Measurements from ENCODE around the gene CCR3.

CCR3 gene

DNA sequence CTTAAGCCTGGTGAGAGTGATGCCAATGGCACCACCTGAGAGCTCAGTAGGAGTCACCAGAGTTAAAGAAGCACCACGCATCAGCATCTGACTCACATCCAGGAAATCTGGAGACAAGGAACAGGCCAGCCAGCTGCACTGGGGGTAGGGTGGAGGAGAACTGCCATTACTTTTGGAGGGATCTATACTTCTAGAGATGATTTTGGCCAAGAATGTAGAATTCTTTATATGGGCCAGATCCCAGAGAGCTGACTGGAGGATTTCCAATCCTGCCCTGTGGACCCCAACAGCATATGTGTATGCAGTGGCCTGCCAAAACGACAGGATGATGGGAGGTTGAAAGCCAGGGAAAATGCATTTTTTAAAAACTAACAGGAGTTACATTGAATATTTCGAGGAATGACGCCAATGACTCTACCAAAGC, 29.8 kb downstream of the CCR3 start:
- DNase-seq (ENCODE audit: low spot score), result no peak

DNA sequence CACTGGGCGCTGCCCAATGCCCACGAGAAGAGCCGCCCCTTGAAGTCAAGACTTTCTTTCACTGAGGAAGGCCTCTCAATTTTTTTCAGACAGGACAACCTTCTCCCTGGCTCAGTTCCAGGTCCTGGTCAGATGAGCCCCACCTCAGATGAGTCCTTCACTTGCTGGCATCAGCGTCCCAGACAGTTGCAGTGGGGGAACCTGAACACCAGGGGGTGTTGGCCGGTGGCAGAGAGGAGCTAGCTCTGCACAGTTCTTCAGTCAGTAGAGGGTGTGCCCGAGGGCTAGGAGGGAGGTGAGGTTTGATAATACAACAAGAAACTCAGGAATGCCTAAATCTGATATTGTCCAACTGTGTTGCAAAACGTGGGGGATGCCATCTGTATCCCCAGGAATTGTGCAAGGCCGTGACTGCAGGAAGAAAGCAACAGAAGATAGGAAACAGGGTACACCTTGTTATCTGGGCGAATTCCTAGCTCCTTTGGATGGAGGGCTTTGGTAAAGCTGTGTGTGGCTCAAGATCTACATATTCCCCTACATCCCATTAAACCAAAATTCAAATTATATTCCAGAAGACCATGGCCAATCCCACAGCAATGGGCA, 34.3 kb downstream of the CCR3 start:
- DNase-seq (ENCODE audit: low spot score), result no peak

DNA sequence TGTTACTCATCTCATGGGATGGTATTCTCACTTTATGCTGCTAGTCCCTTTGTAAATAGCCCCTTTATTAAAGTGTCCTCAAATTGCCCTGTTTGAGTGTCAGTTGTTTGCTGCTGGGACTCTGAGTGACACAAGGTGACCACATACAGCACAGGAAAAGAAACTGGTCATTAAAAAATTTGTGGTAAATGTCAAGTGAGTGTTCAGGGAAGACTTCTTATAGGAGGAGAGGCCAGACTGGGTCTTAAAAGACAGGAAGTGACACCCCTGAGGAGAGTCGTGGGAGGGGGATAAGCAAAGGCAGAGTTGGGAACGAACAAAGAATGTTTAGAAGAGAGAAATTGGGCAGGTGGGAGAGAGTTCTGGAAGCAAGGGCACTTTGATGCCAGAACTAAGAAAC, 35.2 kb downstream of the CCR3 start:
- no peak for DNase-seq (ENCODE audit: low spot score)

DNA sequence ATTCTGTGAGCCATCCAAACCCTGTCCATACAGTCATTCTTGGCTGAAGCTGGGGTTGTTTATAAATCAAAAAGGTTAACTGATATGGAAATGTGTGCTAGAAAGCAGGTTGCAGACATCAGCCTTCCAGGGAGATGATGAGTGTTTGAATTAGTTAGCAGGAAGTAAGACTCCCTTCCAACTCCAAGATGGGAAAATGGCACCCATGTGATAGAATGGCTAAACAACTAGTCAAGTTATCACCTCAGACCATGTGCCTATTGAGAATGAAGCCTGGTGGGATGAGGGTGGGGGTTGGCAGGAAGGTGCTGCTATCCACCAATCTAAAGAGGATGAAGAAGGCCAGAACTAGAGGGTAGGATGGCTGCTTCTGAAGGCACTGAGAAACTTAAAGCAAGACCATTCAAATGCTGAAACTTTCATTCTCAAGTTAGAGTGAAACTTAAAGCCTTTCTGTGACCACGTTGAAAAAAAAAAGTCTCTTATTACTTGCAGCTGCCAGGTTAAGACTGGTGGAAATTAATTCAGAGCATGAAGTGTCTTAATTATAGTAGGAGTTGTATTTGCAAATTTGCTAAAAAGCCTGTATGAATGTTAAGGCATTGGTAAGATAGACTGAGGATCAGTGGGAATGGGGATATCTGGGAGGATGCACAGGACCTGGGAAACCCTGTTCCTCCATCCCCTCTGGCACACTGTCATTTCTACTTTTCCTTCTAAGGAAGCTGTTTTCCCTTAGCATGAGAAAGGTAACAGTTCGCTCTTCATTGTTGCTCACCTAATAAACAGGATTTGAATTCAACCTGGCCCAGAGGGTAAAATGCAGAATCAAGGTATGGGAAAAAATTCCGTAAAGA, 36.8 kb downstream of the CCR3 start:
- DNase-seq (ENCODE audit: low spot score), result no peak

DNA sequence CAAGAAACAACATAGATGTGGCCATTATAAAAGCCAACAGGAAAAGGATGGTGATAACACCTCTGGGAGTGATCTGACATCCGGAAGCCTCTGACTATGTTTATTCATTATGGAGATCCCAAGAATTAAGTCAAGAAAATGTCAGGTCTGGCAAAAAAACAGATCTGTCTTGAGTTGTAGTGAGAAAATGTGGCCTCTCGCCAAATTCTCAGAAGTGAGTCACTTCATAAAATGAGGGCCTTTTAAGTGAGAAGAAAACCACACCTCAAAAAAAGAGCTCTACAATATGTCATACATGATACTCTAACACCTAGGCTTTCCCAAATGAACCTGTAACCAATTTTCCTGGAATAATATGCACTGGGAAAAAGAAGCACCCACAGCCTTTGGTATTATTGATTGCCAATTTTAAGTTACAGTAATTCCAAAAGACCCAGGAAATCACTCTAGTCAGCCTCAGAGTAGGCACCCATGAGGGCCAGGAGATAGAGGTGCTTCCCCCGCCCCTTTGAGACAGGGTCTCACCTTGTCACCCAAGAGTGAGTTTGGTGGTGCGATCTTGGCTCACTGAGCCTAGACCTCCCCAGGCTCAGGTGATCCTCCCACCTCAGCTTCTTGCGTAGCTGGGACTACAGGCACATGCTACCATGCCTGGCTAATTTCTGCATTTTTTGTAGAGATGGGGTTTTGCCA, 38.0 kb downstream of the CCR3 start:
- no peak for DNase-seq (ENCODE audit: low spot score)

DNA sequence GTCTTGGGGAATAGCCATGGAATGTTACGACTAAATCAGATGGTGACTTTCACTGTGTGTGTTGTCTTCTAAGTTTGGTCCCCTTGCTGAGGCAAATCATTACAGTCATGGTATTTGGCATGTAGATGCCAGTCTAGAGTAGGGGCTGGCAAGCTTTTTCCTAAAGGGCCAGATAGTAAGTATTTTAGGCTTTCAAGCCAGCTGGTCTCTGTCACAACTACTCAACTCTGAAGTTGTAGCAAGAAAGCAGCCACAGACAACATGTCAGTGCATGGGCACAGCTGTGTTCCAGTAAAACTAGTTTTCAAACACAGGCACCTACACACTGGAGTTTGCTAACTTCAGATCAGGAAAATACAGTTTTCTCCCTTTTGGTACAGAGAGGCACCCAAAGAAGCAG, 39.3 kb downstream of the CCR3 start:
- DNase-seq (ENCODE audit: low spot score), result no peak

DNA sequence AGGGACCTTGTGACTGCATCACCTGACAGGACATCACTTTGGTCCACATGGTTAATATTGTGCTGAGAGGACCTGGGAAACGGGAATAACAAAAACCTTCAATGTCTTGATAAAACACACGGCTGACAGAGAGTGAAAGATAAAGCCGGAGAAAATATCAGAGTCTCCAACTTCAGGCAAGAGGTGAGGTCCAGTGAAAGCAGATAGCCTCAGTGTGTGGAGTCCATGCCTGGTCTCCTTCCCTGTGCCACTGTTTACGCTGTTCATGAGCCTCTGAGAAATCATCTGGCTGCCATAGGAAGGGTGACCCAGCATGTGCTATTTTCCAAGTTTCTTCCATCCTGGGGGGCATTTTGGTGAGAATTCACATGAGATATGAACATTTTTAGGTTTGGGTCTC, 39.8 kb downstream of the CCR3 start:
- DNase-seq (ENCODE audit: low spot score), result no peak

DNA sequence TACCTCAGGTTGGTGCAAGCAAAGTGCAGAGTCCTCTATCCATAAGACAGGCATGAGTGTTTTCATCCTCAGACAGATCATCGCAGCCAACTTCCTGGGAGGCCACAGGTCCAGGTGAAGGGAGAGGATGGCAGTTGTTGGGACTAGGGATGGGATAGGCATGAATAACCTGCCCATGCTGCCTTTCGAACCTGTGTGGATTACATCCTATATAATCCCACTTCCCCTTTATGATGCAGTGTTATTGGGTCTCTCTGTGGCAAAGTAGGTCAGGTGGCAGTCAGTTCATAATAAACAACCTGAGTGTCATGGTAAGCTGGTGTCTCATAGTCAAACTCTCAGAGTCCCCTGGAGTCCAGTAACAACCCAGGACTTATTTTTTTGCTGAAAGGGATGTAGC, 40.4 kb downstream of the CCR3 start:
- DNase-seq (ENCODE audit: low spot score), result no peak

DNA sequence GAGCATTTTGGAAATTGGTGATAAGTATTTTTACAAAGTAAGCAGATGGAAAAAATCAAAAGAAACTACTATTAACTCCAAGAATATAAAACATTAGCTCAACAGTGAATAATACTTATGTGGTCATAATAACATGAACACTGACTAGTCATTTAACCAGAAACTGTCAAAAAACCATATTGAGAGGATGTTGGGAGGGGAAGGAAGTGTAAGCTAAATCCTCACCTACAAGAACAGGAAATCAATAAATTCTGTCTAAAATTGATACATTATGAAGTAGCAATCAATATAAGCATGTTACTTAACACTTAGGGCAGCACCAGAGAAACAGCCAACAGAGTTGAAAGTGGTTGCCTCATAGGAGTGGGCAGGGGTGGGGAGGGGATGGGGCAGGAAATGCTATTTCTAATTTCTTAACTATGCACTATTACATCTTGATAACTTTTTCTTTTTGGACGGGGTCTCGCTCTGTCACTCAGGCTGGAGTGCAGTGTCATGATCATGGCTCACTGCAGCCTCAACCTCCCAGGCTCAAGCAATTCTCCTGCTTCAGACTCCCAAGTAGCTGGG, 41.7 kb downstream of the CCR3 start:
- no peak for DNase-seq (ENCODE audit: low spot score)

DNA sequence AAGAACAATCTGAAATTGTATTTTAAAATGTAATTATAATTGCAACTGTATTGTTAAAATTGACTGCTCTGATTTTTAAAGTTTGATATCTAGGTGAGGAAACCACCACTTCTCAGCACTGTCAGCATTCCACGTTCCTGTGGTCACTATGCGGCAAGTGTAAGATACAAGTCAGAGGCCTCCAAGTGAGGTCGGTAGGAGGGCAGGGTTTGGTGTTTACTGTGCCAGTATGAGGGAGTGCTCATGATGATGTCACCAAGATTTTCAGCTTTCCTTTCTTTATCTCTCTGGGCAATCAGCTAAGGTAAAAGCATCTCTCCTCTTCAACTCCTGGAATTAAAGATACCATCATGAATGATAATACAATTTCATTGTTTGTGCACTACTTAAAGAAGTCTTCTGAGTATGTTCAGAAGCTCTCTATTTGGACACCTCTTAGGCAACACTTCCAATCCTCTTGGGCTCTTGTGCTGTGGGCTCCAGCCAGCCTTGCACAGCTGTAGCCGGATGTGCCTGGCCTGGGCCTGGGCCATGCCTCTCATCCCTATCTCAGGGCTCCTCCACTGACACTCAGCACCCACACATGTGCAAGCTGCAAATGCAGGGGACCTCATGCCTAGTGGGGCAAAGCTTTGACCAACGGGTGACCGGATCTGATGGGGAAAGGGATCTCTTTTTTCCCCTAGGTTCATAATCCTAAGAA, 42.9 kb downstream of the CCR3 start:
- no peak for DNase-seq (ENCODE audit: low spot score)

DNA sequence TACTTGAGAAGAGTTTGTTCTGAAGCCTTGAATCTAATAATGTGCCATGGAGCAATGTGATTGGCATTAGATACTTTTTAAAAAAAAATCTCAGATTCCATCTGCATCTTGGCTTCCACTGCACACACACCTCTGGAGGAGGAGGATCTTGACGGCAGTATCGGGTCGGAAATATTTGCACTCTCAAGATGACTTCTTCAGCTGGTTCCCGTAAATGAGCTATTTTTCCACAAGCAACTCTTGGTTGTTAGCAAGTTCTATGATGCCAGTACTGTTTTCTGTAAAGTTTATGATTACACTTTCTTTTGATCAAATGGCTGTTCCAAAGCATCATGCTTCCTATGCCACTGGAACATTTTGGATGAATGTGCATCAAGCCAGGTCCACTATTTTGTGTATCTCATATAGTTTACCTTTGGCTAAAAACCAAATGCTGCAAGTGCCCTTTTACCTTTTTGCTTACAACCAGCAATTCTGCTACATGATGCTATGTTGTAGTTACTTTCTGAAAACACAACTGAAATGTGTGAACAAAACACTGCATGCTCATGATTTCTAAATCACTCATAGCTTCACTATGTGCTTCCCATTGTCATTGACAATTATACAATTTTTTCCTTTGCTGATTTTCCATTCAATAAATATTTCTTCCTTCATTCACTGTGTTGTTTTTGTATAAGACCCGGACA, 43.8 kb downstream of the CCR3 start:
- DNase-seq (ENCODE audit: low spot score), result no peak

DNA sequence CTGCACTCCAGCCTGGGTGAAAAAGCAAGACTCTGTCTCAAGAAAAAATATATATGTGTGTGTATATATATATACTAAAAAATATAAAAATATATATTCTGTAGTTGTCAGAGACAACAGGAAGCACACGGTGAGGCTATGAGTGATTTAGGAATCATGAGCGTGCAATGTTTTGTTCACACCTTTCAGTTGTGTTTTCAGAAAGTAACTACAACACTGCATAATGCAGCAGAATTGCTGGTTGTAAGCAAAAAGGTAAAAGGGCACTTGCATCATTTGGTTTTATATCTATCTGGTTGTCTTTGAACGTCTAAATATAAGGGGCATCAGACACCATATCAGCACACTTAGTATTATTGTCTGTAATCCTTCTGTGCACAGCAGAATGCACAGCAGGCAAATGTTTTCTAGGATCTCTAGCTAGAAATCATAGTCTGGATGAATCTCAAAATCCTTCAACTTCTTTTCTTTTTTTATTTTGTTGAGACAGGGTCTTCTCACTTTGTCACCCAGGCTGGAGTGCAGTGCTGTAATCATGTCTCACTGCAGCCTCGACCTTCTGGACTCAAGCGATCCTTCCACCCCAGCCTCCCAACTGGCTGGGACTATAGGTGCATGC, 44.8 kb downstream of the CCR3 start:
- no peak for DNase-seq (ENCODE audit: low spot score)

DNA sequence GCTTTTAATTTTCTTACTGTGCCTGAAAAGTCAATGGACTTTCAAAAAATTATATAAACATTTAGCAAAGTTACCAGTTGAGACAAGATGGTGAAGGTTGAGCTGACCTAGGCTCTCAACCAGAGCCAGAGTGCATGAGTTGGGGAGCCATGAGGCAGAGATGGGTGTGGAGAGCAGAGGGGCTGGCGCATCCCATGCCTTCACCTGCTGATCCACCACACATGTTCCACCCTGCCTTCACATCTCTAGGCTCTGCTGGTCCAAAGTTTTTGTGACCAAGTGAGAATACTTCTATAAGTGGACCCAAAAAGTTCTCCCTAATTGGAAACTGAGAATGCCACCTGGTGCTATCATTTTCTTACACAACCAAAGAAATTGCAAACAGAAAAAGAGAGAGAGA, 47.3 kb downstream of the CCR3 start:
- no peak for DNase-seq (ENCODE audit: low spot score)

DNA sequence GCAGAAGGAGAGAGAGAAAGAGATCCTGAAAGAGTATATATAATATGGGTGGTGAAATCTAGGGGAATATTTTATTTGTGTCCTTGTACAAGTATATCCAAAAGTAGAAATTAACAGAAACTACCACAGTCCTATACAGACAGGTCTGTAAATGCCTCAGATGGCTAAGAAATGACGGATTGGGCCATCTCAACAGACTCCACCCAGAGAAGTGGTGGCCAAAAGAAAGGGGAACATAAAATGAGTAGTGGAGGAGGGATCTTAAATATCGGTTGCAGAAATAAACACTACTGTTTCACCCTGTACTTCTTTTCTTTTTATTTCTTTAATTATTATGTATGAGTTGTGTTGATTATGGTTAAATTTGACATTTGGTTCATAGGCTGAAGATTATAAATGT, 47.7 kb downstream of the CCR3 start:
- no peak for DNase-seq (ENCODE audit: low spot score)

DNA sequence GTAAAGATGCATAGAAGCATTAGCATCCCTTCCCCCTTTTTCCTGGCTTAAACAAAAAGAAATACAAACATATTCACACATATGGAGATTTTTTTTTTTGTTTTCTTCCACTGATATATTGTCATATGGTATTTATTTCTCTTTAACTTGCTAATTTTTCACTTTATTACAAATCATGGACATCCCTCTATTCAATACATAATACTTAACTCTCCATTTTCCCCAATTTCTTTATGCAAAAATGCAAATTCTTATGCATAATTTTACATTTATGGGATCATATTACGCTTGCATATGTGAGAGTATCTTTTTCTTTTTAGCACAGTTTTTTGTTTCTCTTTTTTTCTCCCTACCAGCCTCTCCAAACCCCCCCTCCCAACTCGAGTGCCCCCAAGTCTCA, 48.8 kb downstream of the CCR3 start:
- no peak for DNase-seq (ENCODE audit: low spot score)

DNA sequence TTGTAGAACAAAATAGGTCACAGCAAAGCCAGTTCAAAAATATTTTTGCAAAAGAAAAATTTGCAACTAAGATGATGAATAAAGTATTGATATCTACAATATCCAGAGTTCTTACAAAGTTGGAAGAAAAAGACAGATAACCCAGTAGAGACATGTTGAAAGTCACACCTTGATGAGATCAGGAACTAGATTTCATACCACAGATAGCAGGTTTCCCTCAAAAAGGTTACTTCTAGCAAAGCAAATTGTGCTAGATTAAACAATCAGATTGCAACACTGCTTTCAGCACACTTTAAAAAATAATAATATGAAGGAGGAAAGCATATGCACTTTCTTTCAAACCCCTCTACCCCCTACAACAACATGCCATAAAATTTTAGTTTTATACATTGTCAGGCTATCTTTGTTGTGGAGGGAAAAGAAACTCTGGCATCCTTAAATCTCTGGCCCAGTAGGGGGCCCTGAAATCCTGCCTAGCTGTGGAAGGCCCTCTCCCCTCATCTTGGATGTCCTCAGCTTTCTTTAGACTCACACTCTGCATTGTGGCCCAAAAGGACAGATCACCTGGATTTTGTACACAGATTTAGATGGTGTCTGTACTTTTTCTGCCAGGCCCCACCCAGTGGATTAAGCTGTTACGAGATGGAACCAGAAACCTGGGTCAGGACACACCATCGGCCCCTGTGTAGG, 50.9 kb downstream of the CCR3 start:
- DNase-seq (ENCODE audit: low spot score), result no peak

DNA sequence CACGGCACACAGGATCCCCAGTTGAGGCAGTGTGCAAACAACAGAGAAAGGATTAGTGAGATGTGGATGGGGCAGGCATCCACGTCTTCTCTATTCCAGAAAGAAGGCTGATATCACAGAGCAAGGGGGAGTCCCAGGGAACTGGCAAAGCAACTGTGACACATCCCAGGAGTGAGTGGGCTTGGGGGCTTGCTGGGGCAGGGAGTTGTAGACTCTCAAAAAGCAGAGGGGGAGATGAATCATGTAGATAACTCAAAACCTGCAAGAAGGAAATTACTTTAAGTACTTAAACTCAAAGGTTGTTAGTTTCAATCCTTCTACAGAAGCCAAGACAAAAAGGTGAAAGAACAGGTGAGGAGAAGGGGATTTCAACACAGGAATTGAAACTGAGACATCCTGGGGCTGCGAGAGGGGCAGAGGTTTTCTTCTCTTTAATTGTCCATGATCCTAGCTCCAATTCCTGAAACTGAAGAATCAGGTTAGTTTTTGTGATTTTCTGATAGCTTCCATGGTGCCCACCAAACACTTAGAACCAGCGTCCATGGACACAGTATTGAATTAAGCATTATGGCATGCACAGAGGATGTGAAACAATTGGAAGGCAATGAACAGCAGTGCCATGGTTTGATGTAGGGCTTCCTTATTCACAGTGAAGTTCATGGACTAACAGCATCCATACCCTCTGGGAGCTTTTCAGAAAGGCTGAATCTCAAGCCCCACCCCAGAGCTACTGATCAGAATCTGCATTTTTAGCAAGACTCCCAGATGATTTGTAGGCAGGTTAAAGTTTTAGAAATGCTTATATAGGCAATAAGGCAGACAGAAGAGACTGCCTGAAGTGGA, 52.0 kb downstream of the CCR3 start:
- DNase-seq (ENCODE audit: low spot score), result no peak

DNA sequence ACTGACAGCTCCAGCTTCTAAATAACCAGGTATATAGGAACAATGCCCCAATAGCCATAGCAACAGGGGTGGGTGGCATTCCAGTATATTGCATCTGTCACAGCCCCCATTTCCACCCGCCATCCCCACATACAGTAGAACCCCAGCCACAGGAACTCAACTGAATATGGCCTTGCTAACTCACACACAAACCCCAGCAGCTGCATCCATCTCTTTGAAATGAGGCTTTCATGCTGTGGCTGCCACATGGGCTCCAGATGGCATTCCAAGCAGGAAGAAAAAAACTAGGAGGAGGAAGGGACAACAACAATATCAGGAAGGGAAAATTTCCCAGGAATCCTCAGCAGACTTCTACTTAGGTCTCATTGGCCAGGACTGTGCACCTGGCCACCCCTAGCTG, 54.6 kb downstream of the CCR3 start:
- no peak for DNase-seq (ENCODE audit: low spot score)

DNA sequence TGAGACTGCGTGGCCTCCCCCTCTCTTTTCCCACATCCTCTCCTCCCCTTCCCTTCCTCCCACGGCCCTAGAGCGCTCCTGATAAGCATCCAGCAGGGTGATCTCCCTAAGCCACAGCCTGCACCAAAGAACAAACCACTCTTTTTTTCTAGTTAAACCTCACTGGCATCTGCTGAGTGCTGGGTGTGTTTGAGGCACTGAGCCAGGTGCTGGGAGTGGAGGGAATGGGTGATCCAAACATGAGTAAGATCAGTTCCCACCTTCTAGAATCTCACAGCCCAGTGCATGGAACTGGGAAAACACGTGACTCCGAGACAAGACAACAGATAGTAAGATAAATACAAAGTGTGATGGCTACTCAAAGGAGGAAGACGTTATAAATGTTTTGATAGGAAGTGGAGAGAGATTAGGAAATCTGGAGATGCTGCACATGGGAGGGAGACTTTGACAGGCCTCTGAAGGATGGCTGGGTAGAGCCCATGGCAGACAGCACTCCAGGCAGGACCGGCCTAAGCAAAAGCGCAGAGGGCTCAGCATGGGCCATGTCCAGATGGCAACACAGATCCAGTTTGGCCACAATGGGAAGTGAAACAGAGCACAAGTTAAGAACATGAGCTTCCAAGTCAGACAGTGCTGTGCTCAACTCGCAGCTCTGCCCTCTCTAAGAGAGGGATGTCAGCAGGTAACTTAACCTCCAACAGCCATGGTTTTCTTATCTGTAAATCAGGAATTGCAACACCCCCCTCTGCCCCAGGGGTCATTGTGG, 55.6 kb downstream of the CCR3 start:
- peak; percentile 19 for DNase-seq (ENCODE audit: low spot score)
